Motor neuron (in vitro differentiated cells): ENCODE results near the gene C6orf15. TPM values are rescaled to one million over a fixed set of nuclear protein-coding genes. Genes with fewer than 3 reads are reported as not detected.

Source experiments
- ATAC-seq, 8 experiments: fragments of 200-7000 bp; cut with Tn5 transposase; replicated peaks in 6 of 8; 2 replicates each; pipeline ENCODE4 v1.8.0; 2021; ENCODE audit warnings: mild to moderate bottlenecking in 8 of 8, moderate library complexity in 8 of 8
- H3K27ac ChIP-seq, 2 donors: fragments of 250-450 bp; sonication (Bioruptor Pico); 2 replicates each; pipeline ENCODE4 v1.9.0; 2021; ENCODE audit warnings: antibody characterized with exemption in 2 of 2, mild to moderate bottlenecking in 2 of 2, moderate library complexity in 1 of 2
- H3K4me1 ChIP-seq, 2 donors: fragments of 250-450 bp; sonication (Bioruptor Pico); replicated peaks in 1 of 2; 2 replicates each; pipeline ENCODE4 v1.6.1; 2021; ENCODE audit warnings: antibody characterized with exemption in 2 of 2, mild to moderate bottlenecking in 2 of 2, moderate library complexity in 1 of 2
- H3K4me3 ChIP-seq, 5 donors: fragments of 250-450 bp; sonication (Bioruptor Pico); 2 replicates each; pipeline ENCODE4 v1.9.0; 2021; ENCODE audit warnings: antibody characterized with exemption in 5 of 5, mild to moderate bottlenecking in 5 of 5, moderate library complexity in 4 of 5
- WGBS, 10 experiments: fragments of 450-650 bp; shearing (Covaris generic); methylation state at CpG; one replicate each; pipeline ENCODE4 v1.0.0; 2022; 5-methylcytosine and 5-hydroxymethylcytosine counted together
- in situ Hi-C, 9 experiments: fragments of 400-800 bp; cut with MboI; loops; one replicate each; pipeline ENCODE4 v1.15.0; 2021; ENCODE audit warnings: low sequenced_read_pairs in 9 of 9, low pct_unique_long_range_greater_than_20kb in 2 of 9; ENCODE audit not compliant: unreplicated experiment in 9 of 9
- total RNA-seq, 8 experiments: library from RNA; unstranded; fragments of 300-600 nt; gene quantifications; 2 replicates each; pipeline versions ENCODE4 v1.2.3 to v1.2.4, GENCODE V29; 2022

Gene C6orf15
- total RNA-seq, 8 experiments from 2014 or later: 0.18 to 1.00 (median 0.56) TPM; not detected in 5

DNA sequence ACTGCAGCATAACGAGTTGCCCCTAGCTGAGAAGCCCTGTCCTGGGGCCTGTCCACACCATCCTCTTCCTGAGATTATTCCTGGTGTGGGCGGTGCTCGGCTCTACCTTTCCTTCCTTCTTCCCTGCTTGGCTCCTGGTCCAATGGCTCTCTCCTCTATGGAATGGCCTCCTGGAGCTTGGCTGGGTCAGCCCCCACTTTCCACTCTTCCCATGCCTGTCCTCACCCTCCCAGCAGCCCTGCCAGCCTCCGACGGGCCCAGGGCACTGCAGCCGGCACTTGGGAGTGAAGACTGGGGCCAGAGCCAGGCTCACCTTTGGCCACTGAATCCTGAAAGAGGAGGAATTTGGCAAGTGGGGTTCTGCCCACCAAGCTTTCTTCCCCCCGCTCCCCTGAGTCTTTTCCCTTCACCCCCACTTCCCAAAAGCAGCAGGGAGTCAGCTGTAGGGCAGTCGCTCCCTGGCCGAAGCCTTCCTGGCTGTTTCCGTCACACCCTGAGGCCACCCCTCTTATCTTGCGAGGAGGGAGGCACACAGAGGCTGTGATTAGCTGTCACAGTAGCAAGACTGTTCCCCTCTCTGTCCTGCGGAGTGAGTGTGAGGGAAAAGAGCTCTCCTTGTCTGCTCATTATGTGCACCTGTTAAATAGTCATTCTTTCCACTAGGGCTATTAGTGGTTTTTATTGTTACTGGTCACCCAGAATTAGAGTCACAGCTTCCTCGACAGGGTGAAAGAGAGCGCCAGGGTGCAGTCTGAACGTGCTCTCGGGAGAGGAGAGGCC lies 14.2 kb upstream of the C6orf15 start:
- Histone ChIP-seq H3K4me1 (peaks cover 0 to 3% of the 10 kb centered on the region in 2 donors), H3K27ac (no peak overlapping the region), H3K4me3 (no peak overlapping the region)
- 20 to 100% (median 60%) methylated on average over 1 to 8 of the region's 16 CpGs; no CpG with 5 or more reads in 5 of the 10 experiments for WGBS, 10 experiments
- no peak for ATAC-seq
- in situ Hi-C loops: loop anchor here in 1 of 9 experiments (25.0 kb wide), 1 partner anchor 236 kb away; the partner anchor contains the start of gene HLA-B

GRCh38 chr6:31125586-31126363 lies 13.4 kb upstream of the C6orf15 start:
- H3K27ac ChIP-seq: no peak overlapping the region
- H3K4me3 ChIP-seq: no peak overlapping the region
- in situ Hi-C loops: loop anchor here in 1 of 9 experiments (25.0 kb wide), 1 partner anchor 237 kb away; the partner anchor contains the start of gene HLA-B
- ATAC-seq: peak in 4 of 8 experiments; percentile 26 to 47 (median 37)
- no peaks in the 10 kb centered on the region for H3K4me1 ChIP-seq
- WGBS, 10 experiments: 0 to 84% (median 70%) methylated on average over 1 to 6 of the region's 12 CpGs; no CpG with 5 or more reads in 5 of the 10 experiments

GRCh38 chr6:31125162-31125561 lies 12.8 kb upstream of the C6orf15 start:
- ATAC-seq: peak in 4 of 8 experiments; percentile 6 to 51 (median 28)
- 42 to 100% (median 72%) methylated on average over 1 to 6 of the region's 8 CpGs; no CpG with 5 or more reads in 2 of the 10 experiments for WGBS, 10 experiments
- in situ Hi-C loops: loop anchor here in 1 of 9 experiments (25.0 kb wide), 1 partner anchor 237 kb away; the partner anchor contains the start of gene HLA-B

DNA sequence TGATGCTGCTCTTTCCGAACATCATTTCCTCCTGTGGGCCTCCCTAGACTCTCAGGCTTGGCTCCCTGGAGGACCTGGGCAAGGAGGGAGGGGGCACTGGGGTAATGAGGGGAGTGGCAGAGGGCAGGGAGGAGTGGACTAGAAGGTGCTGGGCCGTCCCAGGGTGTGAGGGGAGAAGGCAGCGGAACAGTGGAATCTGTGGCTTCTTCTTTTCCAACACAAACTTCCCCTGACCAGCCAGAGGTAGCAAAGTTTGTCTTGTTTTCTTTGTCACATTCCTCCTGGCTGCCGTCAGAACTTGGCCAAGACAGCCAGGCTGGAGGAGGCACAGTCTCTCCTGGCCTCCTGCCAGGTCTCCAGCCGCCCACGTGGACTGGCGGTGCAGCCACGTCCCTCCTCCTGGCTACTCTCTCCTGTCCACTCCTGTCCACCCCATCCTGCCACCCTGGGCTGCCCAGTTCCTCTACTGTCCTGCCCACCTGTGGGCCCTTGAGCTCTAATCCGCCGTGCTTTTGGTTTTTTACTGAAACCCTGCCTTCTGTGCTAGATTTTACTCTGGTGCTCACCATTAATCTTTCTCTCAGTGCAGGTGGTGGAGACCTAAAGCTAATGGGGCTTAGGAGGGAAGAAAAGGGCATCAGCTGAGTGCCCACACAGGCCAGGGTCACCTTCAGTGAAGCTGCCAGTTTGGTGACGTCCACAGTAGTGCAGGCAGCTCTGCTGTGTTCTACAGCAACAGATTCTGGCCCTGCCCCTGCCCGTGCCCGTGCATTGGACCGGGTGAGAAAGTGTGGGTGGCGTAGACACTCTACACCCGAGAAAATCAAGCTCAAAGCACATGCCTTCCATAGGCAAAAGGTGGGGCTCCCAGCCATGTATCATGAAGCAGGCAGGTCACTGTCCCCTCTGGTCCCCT lies 10.7 kb upstream of the C6orf15 start:
- Histone ChIP-seq H3K4me3 (no peak overlapping the region), H3K4me1 (no peaks in the 10 kb centered on the region), H3K27ac (no peak overlapping the region)
- in situ Hi-C loops: loop anchor here in 1 of 9 experiments (25.0 kb wide), 1 partner anchor 636 kb away; the partner anchor contains the start of gene HLA-E
- 40 to 97% (median 76%) methylated on average over 1 to 10 of the region's 16 CpGs; no CpG with 5 or more reads in 2 of the 10 experiments for WGBS, 10 experiments
- peak in 6 of 8 experiments; percentile 11 to 86 (median 40) for ATAC-seq

More at GRCh38 chr6:31125162-31125561, 12.8 kb upstream of the C6orf15 start:
- no peak overlapping the region for H3K4me3 ChIP-seq
- no peak overlapping the region for H3K27ac ChIP-seq
- no peaks in the 10 kb centered on the region for H3K4me1 ChIP-seq

DNA sequence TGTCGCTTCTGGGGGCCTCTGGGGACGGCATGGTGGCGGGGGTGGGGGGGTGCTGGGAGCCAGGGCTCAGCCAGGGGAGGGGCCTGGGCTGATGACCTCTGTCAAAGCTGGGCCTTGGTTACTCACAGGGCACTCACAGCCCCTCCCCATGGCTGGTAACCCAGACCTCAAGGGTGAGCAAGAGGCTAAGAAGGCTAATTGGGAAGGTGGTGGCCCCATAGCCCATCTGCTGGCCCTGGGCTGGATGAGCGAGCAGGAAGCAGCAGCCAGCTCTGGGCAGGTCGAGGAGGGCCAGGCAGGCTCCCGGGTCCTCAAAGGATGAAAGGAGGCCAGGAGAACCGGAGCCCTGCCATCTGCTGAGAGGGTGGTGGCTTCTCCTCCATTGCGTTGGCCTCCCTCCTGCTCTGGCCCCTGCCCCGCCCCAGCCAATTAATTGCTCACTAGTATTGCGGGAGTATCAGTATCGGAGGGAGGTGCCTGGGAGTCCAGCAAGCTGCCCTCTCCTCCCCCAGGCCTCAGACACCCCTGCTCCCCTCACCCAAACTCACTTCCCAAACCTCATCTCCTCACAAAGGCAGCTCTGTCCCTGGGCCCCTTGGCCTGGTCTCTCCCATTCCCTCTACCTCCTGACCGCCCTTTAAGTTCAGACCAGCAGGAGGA lies 8.9 kb upstream of the C6orf15 start:
- WGBS, 10 experiments: 73 to 100% (median 93%) methylated on average over 1 to 3 of the region's 12 CpGs; no CpG with 5 or more reads in 5 of the 10 experiments
- no peak overlapping the region for H3K4me3 ChIP-seq
- in situ Hi-C loops: loop anchor here in 1 of 9 experiments (25.0 kb wide), 1 partner anchor 634 kb away; the partner anchor contains the start of gene HLA-E
- H3K4me1 ChIP-seq: no peaks in the 10 kb centered on the region
- ATAC-seq: peak in 1 of 8 experiments; percentile 9
- no peak overlapping the region for H3K27ac ChIP-seq

GRCh38 chr6:31120151-31120915 lies 8.0 kb upstream of the C6orf15 start, which contains the start of gene CDSN:
Gene CDSN, minus strand, starts transcription at chr6:31120446. Its CDS starts 27 bp downstream, at chr6:31120419.
- WGBS, 10 experiments: 38 to 83% (median 74%) methylated on average over 1 to 4 of the region's 26 CpGs; no CpG with 5 or more reads in 7 of the 10 experiments
- no peak for ATAC-seq
- Histone ChIP-seq H3K4me1 (no peaks in the 10 kb centered on the region), H3K4me3 (no peak within 1 kb of the TSS), H3K27ac (no peak within 1 kb of the TSS)
- in situ Hi-C loops: loop anchor here in 1 of 9 experiments (25.0 kb wide), 1 partner anchor 633 kb away; the partner anchor contains the start of gene HLA-E

DNA sequence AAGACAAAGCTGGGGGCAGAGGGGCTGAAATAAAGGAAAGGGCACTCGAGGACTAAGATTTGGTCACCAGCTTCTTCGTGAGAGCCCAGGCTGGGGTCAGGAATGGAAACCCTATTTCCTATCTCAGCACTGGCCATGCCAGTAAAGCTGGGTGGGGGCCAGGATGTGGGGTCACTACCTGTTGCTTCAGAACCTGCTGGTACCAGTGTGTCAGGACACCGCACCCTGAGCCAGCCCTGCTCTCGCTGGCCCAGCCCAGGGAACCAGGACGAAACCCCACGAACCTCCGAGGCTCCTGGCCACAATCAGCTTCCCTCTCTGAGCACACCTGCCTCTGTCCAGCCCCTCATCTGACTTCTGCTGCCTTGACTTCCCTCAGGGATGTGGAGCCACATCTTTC lies 5.8 kb upstream of the C6orf15 start:
- WGBS, 10 experiments: 43 to 88% (median 67%) methylated on average over 1 to 7 of the region's 7 CpGs; no CpG with 5 or more reads in 2 of the 10 experiments
- in situ Hi-C loops: loop anchor here in 1 of 9 experiments (25.0 kb wide), 1 partner anchor 631 kb away; the partner anchor contains the start of gene HLA-E
- ATAC-seq: no peak

GRCh38 chr6:31116661-31117385 lies 4.4 kb upstream of the C6orf15 start:
- 6 to 90% (median 62%) methylated on average over 2 to 13 of the region's 19 CpGs; no CpG with 5 or more reads in 4 of the 10 experiments for WGBS, 10 experiments
- Histone ChIP-seq H3K4me3 (no peak overlapping the region), H3K4me1 (no peaks in the 10 kb centered on the region), H3K27ac (no peak overlapping the region)
- ATAC-seq: peak in 1 of 8 experiments; percentile 2
- in situ Hi-C loops: loop anchor here in 1 of 9 experiments (25.0 kb wide), 1 partner anchor 630 kb away; the partner anchor contains the start of gene HLA-E

More for the DNA sequence above, 5.8 kb upstream of the C6orf15 start:
- H3K27ac ChIP-seq: no peak overlapping the region
- no peaks in the 10 kb centered on the region for H3K4me1 ChIP-seq
- no peak overlapping the region for H3K4me3 ChIP-seq

DNA sequence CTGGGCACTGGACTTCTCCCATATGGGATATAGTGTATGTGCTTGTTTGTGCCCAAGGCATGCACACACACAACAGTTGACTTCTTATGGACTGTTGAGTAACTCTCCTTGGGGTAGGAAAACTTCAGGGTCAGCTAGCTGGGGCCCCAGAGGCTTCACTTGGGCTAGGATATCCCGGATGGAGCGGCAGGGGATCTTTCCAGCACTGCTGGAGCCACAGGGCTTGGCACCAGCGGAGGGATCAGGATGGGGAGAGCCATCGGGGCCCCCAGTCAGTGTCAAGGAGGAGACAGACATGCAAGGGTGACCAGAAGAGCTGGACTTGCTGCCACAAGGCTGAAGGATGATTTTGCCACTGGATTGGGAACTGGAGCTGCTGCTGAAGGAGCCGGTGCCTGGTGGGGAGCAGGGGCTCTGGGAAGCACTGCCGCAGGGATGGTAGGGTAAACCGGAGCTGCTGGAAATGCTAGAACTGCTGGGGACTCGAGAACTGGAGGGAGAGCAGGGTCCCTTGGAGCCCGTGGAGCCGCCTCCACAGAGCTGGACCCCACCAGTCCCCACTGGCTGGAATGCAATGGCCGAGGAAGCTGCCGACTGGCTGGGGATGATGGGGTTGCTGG lies 3.7 kb upstream of the C6orf15 start:
- Histone ChIP-seq H3K27ac (no peak overlapping the region), H3K4me3 (no peak overlapping the region), H3K4me1 (no peaks in the 10 kb centered on the region)
- in situ Hi-C loops: loop anchor here in 1 of 9 experiments (25.0 kb wide), 1 partner anchor 629 kb away; the partner anchor contains the start of gene HLA-E
- ATAC-seq: no peak
- 72 to 100% (median 92%) methylated on average over 1 to 7 of the region's 12 CpGs; no CpG with 5 or more reads in 6 of the 10 experiments for WGBS, 10 experiments
